ENCODE data around the gene NAV3. TPM values are rescaled to one million over a fixed set of nuclear protein-coding genes. Genes with fewer than 3 reads are reported as not detected.

The NAV3 gene
- total RNA-seq, 1 experiment from 2014 or later, result 56.0 TPM

DNA sequence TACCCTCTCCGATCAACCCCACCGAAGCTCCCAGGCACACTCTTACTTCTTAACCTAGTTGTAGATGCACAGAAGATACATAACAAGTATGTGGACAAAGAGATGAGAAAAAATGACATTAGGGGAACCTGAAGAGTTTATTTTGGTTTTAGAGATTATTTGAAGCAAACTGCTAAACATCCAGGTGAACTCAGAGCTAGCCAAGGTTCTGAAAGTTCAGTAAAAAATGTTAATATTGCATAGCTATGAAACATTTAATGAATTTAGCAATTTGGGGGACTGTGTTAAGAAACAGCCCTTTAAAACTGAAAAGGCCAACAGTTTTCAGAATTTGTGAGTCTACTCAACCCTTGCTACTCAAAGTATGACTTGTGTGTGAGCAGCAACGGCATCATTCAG lies 174.4 kb downstream of the NAV3 start:
- in situ Hi-C loops (cut with HindIII; ENCODE audit: low pct_unique_long_range_greater_than_20kb, low sequenced_read_pairs), result no loop called here
- DNase-seq (ENCODE audit: low read depth), result no peak

DNA sequence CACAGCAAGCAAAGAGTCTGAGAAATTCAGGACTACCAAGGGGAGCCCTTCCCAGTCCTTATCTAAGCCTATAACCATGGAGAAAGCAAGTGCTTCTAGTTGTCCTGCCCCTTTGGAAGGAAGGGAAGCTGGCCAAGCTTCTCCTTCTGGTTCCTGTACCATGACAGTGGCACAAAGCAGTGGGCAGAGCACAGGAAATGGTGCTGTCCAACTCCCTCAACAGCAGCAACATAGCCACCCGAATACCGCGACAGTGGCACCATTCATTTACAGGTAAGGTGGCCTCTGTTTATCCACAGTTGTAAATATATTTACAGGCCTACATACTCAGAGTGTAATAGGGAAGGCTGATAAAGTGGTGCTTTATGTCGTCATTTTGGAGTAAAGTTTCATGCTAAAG lies 176.5 kb downstream of the NAV3 start:
- no peak for DNase-seq (ENCODE audit: low read depth)
- in situ Hi-C loops (cut with HindIII; ENCODE audit: low pct_unique_long_range_greater_than_20kb, low sequenced_read_pairs), result no loop called here

DNA sequence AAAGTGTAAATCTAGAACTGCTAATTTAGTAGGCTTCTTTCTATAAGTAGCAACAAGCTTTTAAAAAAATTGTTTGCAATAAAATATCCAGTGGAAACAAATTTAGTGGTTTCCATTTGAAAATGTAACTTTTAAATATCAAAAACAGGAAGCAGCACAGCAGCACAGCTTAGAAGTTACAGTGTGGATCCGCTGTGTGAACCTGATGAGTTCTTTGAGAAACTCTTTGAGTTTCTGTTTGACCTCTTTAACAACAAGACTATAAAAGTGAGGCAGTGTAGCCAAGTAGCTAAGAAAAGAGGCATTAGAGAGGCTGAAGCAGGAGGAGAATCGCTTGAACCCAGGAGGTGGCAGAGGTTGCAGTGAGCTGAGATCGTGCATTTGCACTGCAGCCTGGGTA lies 178.3 kb downstream of the NAV3 start:
- DNase-seq (ENCODE audit: low read depth), result no peak
- in situ Hi-C loops (cut with HindIII; ENCODE audit: low pct_unique_long_range_greater_than_20kb, low sequenced_read_pairs), result no loop called here

DNA sequence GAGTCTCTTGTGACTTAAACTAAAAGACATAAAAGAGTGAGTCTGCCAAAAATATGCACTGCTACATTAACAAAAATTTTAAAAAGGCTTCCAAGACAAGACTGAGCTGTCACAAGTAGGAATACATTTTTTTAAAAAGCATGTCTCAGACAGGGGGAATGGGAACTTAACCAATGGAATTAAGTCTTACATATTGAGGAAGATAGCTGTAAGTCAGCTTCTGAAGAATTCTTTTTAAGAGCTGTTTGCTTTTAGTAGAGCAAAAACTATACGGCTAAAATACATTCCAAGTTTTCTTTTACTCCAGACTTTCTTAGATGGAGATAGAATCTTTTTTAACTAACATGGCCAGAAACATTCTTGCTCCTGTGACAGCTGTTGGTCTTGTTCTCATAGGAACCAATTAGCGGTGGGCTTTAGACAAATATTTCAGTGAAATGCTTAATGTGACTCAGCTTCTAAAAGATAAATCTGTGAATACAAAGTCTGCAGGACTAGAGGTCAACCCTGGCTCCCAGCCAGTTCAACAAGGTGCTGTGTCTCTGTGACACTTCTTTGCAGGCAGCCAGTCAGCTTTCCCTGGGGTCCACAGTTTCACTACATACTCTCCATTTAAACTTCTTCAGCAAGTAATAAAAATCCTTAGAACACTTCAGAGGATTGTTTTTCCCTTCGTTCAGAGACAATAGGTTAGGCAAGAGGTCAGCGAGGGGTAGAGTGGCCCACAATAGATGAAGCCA lies 187.6 kb downstream of the NAV3 start:
- DNase-seq (ENCODE audit: low read depth), result no peak
- in situ Hi-C loops (cut with HindIII; ENCODE audit: low pct_unique_long_range_greater_than_20kb, low sequenced_read_pairs), result no loop called here

DNA sequence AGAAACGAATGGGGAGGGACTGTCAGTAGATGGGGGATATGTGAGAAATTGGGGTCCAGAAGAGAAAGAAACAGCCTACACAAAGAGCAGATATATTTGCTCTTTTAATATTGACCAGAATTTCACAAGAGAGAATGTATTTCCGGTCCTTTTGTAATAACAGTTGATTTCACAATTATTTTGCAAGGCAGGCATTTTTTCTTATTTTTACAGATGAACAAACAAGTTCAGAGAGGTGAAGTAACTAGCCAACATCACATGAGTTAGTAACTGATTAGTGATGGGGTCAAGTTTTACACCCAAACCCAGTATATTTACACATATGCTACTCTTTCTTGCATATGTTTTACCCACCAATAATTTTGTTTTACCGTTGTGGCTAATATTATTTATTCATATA lies 188.2 kb downstream of the NAV3 start:
- in situ Hi-C loops (cut with HindIII; ENCODE audit: low pct_unique_long_range_greater_than_20kb, low sequenced_read_pairs), result no loop called here
- no peak for DNase-seq (ENCODE audit: low read depth)

DNA sequence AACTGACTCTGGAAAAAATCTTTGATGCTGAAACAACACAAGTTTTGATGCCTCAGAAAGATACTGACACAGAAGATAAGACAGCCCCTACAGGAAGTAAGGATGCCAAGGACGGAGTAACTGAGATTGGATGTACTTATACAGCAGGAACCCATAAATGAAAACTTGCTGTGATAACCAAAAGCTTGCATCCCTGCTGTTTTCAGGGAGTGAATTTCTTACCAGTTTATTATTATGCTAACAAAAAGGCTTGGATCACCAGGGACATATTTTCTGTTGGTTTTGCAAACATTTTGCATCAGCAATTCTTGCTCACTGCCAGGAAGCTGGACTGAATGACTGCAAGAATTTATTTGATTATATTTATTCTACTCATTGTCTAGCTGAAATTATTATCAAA lies 197.7 kb downstream of the NAV3 start:
- in situ Hi-C loops (cut with HindIII; ENCODE audit: low pct_unique_long_range_greater_than_20kb, low sequenced_read_pairs), result no loop called here

DNA sequence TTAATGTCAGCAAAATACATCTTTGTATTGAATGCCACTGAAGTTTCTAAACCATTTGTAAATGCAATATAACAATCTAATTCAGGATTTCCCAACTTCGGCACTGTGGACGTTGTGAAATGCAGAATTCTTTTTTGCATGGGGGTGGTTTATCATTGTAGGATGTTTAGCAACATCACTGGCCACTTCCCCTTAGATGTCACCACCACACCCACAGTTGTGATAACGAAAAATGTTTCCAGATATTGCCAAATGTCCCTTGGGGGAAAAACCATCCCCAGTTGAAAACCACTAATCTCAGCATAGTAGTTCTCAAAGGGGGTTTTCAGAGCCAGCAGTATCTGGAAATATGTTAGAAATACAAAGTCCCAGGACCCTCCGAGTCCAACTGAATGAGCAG lies 203.3 kb downstream of the NAV3 start:
- DNase-seq (ENCODE audit: low read depth), result no peak
- in situ Hi-C loops (cut with HindIII; ENCODE audit: low pct_unique_long_range_greater_than_20kb, low sequenced_read_pairs), result loop anchor here (10.0 kb wide), 1 partner anchor 549 kb away; no protein-coding TSS in a partner anchor

More for the DNA sequence above, 197.7 kb downstream of the NAV3 start:
- DNase-seq (ENCODE audit: low read depth), result no peak

DNA sequence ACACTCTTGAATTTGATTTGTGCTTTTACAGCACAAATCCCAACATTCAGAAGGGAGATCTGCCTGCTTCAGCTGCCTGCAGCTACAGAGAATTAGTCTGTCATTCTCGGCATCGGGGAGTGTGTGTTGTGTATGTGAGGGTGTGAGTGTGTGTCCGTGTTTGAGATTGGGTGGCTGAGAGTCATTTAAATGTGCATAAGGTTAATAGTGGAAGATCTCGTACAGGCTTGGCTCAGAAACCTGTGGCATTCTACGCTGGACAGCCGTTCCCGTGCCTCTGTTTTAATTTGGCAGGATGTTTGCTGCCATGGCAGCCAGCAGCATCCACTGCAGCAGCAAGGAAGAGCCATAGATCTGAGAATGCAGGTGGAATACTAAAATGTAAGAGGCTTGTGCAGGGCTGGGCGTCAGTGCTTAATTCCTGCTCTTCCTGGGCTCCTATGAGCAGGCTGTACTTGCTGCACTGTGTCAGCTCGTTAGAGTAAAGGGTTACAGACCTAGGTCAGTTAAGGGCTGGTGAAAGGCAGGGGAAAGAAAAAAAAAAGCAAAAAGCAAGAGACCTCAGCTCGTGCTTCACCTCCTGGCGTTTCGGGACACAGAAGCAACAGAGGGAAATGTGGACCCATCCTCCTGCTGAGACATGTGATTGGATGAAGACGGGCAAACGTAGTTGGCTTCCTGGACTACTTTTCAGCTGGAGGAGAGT lies 205.4 kb downstream of the NAV3 start:
- in situ Hi-C loops (cut with HindIII; ENCODE audit: low pct_unique_long_range_greater_than_20kb, low sequenced_read_pairs), result loop anchor here (10.0 kb wide), 1 partner anchor 551 kb away; no protein-coding TSS in a partner anchor
- no peak for DNase-seq (ENCODE audit: low read depth)

DNA sequence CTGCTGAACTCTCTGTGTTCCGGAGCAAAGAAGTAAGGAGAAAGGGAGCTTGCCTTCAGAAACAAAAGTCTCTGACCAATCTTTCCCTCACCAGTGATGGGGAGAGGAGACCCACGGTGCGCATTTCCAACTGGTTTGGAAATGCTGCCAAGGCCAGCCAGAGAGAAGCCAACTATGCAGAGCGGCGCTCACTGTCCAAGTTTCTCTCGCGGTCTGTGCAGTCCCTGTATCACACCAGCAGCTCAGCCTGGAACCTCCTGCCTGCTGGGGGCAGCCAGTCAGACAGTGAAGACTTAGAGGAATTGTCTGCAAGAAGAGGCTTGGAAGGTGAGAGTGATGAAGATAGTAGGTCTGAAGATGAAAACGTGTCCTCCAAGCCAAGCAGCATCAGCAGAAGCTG lies 206.2 kb downstream of the NAV3 start:
- in situ Hi-C loops (cut with HindIII; ENCODE audit: low pct_unique_long_range_greater_than_20kb, low sequenced_read_pairs), result loop anchor here (10.0 kb wide), 1 partner anchor 552 kb away; no protein-coding TSS in a partner anchor
- DNase-seq (ENCODE audit: low read depth), result no peak

DNA sequence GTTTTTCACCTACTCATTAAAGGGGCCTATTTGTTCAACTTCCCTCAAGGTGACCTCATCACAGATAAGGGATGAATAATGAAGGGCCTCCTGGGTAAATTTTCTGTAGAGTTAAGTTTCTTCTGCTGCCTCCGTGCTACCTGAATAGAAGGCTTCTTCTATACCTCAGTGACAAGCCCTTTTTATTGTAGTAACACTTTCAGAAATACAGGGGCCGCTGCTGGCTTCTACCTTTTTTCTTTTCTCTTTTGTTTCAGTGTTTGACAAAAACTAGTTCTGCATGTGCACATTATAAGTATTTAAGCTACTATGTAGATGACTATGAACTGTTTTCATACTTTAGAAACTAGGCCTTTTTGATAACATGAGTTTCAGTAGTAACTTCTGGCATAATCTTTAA lies 207.0 kb downstream of the NAV3 start:
- no peak for DNase-seq (ENCODE audit: low read depth)
- in situ Hi-C loops (cut with HindIII; ENCODE audit: low pct_unique_long_range_greater_than_20kb, low sequenced_read_pairs), result loop anchor here (10.0 kb wide), 1 partner anchor 553 kb away; no protein-coding TSS in a partner anchor

DNA sequence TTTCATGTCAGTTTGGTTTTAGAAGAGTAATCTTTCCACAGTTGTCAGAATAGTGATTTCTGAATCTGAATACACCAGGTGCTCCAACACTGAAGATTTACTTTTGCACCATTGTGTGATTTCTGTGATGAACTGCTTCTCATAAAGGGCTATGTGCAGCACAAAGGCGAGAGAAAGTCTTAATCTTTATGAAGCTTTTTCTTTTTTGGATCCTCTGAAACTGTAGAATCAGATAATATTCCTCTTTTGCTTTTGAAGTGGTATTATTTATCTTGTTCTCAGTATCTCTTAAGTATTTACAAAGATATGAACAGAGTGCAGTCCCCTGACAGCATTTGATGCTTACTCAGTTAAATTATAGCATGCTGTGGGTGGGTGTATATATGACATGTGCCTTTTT lies 207.8 kb downstream of the NAV3 start:
- in situ Hi-C loops (cut with HindIII; ENCODE audit: low pct_unique_long_range_greater_than_20kb, low sequenced_read_pairs), result loop anchor here (10.0 kb wide), 1 partner anchor 554 kb away; no protein-coding TSS in a partner anchor
- DNase-seq (ENCODE audit: low read depth), result no peak

DNA sequence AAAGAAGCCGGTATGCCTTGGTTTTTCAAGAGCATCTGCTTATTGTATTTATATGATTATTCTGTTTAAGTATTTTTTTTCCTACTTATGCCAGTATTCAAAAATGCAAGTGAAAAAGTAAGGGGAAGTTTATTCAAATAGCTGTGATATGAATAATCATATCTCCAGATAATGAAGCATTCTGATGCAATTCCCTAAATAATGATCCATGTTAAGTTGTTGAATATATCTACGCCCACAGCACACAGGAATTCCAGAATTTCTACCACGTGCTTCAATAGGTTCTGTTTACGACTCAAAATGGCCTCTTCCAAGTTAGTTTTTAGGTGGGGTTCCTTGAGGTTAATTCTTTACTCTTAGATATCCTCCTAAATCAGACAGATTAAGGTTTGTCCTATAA lies 208.3 kb downstream of the NAV3 start:
- in situ Hi-C loops (cut with HindIII; ENCODE audit: low pct_unique_long_range_greater_than_20kb, low sequenced_read_pairs), result loop anchor here (10.0 kb wide), 1 partner anchor 554 kb away; no protein-coding TSS in a partner anchor
- no peak for DNase-seq (ENCODE audit: low read depth)

DNA sequence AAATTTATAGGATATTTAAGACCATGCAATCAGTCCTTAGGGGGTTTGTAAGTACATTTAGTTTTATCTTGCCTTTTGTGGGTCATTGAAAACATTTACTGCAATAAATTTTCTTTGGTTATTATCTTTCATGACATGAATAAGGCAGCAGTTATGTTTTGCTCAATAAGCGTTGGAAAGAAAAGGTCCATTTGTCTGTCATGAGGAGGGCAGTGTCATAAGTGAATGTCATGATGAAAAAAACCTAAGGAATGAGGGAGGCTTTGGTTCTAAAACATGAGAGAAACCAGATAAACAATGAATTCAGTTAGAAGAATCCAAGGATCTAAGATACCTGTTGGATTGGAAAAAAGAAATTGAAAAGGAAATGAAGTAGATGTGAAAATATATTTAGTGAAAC lies 209.4 kb downstream of the NAV3 start:
- no peak for DNase-seq (ENCODE audit: low read depth)
- in situ Hi-C loops (cut with HindIII; ENCODE audit: low pct_unique_long_range_greater_than_20kb, low sequenced_read_pairs), result no loop called here

DNA sequence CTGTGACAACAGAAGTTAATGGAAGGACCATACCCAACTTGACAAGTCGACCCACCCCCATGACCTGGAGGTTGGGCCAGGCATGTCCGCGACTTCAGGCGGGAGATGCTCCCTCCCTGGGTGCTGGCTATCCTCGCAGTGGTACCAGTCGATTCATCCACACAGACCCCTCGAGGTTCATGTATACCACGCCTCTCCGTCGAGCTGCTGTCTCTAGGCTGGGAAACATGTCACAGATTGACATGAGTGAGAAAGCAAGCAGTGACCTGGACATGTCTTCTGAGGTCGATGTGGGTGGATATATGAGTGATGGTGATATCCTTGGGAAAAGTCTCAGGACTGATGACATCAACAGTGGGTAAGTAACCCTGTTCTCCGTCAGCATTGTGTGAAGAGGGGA lies 220.1 kb downstream of the NAV3 start:
- DNase-seq (ENCODE audit: low read depth), result no peak
- in situ Hi-C loops (cut with HindIII; ENCODE audit: low pct_unique_long_range_greater_than_20kb, low sequenced_read_pairs), result no loop called here

DNA sequence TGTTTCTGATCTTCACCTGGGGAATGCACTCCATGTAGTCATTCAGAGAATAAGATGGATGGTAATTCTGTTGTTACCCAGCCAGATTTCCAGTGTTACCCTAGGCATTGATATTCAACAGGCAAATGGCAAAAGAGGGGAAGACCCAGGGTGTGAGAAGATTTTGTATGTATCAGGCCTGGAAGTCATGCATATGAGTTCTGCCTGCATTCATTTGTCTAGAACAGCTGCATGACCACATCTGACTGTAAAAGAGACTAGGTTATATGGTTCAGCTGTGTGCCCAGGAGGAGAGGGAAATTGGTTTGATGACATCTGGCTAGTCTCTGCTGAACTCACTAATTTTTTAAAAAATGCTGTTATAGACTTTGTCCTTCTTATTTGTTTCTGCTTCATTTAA lies 224.9 kb downstream of the NAV3 start:
- no peak for DNase-seq (ENCODE audit: low read depth)
- in situ Hi-C loops (cut with HindIII; ENCODE audit: low pct_unique_long_range_greater_than_20kb, low sequenced_read_pairs), result no loop called here

DNA sequence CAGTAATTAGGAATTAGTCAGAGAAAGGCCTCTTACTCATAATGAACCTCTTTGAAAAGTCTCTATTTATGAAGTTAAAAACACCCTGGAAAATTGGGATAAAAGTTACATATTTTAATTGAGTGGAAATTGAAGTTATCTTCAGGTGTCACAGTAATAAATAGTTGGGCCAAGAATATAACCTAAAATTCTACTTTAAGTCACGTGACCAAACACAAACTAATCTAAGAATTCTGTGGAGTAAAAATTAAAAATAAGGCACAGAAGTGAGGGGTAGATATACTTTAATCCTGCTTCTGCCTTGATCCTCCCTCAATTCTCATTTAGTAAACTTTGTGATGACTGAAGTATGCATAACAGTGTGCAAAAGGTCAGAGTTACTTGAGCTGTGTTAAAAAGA lies 226.4 kb downstream of the NAV3 start:
- DNase-seq (ENCODE audit: low read depth), result no peak
- in situ Hi-C loops (cut with HindIII; ENCODE audit: low pct_unique_long_range_greater_than_20kb, low sequenced_read_pairs), result no loop called here

DNA sequence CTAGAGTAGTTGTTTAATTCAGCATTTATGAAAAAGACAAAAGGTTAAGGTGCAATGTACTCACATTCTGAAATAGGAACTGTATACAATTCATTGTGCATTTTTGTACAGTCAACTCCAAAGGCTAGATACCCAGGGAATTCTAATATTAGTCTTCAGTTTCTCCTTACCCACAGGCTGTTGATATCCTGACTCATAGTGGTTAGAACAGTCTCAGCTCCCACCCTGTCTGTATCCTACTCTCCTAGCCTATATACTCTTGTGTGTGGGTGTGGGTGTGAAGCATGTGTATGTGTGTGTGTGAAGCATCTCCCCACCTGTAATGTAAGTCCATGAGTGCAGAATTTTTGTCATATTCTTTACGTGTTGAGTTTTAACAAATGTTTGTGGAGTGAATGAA lies 229.5 kb downstream of the NAV3 start:
- no peak for DNase-seq (ENCODE audit: low read depth)
- in situ Hi-C loops (cut with HindIII; ENCODE audit: low pct_unique_long_range_greater_than_20kb, low sequenced_read_pairs), result no loop called here

DNA sequence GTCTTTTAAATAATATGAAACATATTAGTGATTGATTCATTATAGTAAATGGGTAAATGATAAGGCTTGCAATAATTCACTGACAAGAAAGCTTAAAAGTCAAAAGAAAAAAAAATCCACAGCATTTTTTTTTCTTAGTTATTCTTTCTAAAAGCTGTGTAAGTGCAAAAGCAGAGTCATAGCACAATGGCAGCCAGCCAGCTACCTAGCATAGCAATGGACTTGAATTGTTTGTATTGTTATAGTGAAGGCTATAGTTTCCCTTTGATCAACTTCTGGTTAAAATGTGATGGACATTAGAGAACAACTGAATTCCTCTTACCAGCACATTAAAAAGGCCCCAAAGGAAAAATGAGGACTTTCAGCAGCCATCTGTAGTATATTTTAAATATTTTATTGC lies 232.1 kb downstream of the NAV3 start:
- in situ Hi-C loops (cut with HindIII; ENCODE audit: low pct_unique_long_range_greater_than_20kb, low sequenced_read_pairs), result no loop called here
- DNase-seq (ENCODE audit: low read depth), result peak; percentile 30

DNA sequence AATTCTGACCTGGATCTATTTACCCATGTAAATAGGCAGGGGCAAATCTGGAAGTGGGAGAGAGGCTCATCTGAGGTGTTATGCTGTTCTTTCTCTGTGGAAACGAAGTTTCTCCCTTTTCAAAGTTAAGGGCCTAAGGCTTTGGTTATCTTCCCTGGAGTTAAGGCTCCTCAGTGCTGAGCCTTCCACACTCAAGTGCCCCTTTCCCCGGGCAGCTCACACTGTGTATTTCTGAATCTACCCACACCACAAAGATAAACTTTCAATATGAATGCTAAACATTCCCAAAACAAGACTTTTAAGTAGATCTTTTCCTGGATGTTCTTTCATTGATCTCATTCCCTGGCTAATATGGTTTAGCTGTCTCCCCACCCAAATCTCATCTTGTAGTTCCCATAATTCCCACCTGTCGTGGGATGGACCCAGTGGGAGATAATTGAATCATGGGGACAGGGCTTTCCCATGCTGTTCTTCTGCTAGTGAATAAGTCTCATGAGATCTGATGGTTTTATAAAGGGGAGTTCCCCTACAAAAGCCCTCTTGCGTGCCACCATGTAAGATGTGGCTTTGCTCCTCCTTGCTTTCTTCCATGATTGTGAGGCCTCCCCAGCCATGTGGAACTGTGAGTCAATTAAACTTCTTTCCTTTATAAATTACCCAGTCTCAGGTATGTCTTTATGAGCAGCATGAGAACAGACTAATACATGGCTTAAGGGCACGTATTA lies 251.1 kb downstream of the NAV3 start:
- DNase-seq (ENCODE audit: low read depth), result no peak
- in situ Hi-C loops (cut with HindIII; ENCODE audit: low pct_unique_long_range_greater_than_20kb, low sequenced_read_pairs), result no loop called here
